ENCODE results near the gene MARCHF7. TPM values are rescaled to one million over a fixed set of nuclear protein-coding genes. Genes with fewer than 3 reads are reported as not detected.
"Not testable (repeated sequence)": the region's sequence is repeated elsewhere in the genome, so short reads cannot be mapped to it uniquely, and the experiment has no call there.

Gene MARCHF7
- total RNA-seq, 1 experiment from 2014 or later, result 38.3 TPM

DNA sequence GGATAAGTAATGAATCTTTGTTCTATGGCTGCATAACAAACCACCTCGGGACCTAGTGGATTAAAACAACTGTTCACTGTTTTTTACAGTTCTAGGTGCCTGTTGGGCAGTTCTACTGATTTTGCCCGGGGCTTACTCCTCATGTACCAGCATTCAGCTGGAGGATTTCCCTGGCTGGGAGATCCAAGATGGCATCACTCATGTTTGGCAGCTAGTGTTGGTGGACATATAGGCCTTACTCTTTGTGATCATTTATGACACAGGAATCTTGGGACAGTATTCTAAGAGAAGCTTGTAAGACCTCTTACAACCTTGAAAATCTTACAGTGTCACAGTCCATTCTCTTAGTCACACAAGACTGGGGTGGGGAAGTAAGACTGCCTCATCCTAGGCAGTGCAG, 4.6 kb downstream of the MARCHF7 start:
- BruUV-seq (replicated peaks), result no TSS peak
- no peaks in the 10 kb centered on the region for H3K9me3 ChIP-seq (ENCODE audit: insufficient read depth, low read depth)
- DNase-seq, result no peak
- peaks cover 22% of the 10 kb centered on the region for H3K4me1 ChIP-seq (replicated peaks; ENCODE audit: insufficient read depth)
- no peak for TF ChIP-seq EZH2 (IDR thresholded peaks at IDR 0.05; ENCODE audit: low read depth)
- TF ChIP-seq, protein P1, sequence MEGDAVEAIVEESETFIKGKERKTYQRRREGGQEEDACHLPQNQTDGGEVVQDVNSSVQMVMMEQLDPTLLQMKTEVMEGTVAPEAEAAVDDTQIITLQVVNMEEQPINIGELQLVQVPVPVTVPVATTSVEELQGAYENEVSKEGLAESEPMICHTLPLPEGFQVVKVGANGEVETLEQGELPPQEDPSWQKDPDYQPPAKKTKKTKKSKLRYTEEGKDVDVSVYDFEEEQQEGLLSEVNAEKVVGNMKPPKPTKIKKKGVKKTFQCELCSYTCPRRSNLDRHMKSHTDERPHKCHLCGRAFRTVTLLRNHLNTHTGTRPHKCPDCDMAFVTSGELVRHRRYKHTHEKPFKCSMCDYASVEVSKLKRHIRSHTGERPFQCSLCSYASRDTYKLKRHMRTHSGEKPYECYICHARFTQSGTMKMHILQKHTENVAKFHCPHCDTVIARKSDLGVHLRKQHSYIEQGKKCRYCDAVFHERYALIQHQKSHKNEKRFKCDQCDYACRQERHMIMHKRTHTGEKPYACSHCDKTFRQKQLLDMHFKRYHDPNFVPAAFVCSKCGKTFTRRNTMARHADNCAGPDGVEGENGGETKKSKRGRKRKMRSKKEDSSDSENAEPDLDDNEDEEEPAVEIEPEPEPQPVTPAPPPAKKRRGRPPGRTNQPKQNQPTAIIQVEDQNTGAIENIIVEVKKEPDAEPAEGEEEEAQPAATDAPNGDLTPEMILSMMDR (conservative IDR thresholded peaks at IDR 0.05), result no peak
- no peak overlapping the region for H3K27ac ChIP-seq
- no peaks in the 10 kb centered on the region for H3F3A ChIP-seq (ENCODE audit: insufficient read depth, low read depth)
- H3K9me2 ChIP-seq (ENCODE audit: insufficient read depth), result no peaks in the 10 kb centered on the region
- ChIA-PET CTCF (no interaction called here), POLR2A (ENCODE audit: unreplicated experiment) (no interaction called here)
- no peak overlapping the region for H3K4me2 ChIP-seq
- no peak overlapping the region for H3K4me3 ChIP-seq
- intact Hi-C loops (cut with micrococcal nuclease; ENCODE audit: unreplicated experiment), result no loop called here
- H4K20me1 ChIP-seq (ENCODE audit: insufficient read depth), result peaks cover 70% of the 10 kb centered on the region
- peaks cover 95% of the 10 kb centered on the region for H3K79me2 ChIP-seq (ENCODE audit: low read depth)
- peaks cover 39% of the 10 kb centered on the region for H3K36me3 ChIP-seq (ENCODE audit: low read depth)
- no peaks in the 10 kb centered on the region for H3K27me3 ChIP-seq (ENCODE audit: insufficient read depth, low read depth)
- H2AFZ ChIP-seq, result no peak overlapping the region

DNA sequence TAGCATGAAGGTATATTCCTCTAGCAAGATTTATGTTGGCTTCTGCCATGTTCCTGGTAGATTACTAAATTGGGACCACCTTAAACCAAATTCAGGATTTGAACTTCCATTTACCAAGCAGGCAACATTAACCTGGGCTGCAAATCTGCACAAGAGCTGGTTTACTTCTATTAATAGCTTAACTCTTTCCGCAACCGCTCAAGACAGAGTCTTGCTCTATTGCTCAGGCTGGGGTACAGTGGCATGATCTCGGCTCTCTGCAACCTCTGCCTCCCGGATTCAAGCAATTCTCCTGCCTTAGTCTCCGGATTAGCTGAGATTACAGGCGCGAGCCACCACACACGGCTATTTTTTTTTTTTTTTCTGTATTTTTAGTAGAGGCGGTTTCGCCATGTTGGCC, 8.4 kb downstream of the MARCHF7 start:
- no TSS peak for BruUV-seq (replicated peaks)
- H3K4me3 ChIP-seq, result no peak overlapping the region
- H3K9me2 ChIP-seq (ENCODE audit: insufficient read depth), result no peaks in the 10 kb centered on the region
- ChIA-PET CTCF (no interaction called here), POLR2A (ENCODE audit: unreplicated experiment) (no interaction called here)
- no peaks in the 10 kb centered on the region for H3K9me3 ChIP-seq (ENCODE audit: insufficient read depth, low read depth)
- no peaks in the 10 kb centered on the region for H3K27me3 ChIP-seq (ENCODE audit: insufficient read depth, low read depth)
- H3K4me1 ChIP-seq (replicated peaks; ENCODE audit: insufficient read depth), result peaks cover 3% of the 10 kb centered on the region
- no peaks in the 10 kb centered on the region for H3F3A ChIP-seq (ENCODE audit: insufficient read depth, low read depth)
- DNase-seq, result no peak
- H2AFZ ChIP-seq, result no peak overlapping the region
- H3K4me2 ChIP-seq, result no peak overlapping the region
- TF ChIP-seq EZH2 (IDR thresholded peaks at IDR 0.05; ENCODE audit: low read depth), result no peak
- TF ChIP-seq, protein P1 (conservative IDR thresholded peaks at IDR 0.05), result no peak
- peaks cover 79% of the 10 kb centered on the region for H4K20me1 ChIP-seq (ENCODE audit: insufficient read depth)
- intact Hi-C loops (cut with micrococcal nuclease; ENCODE audit: unreplicated experiment), result no loop called here
- peaks cover 32% of the 10 kb centered on the region for H3K36me3 ChIP-seq (ENCODE audit: low read depth)
- H3K79me2 ChIP-seq (ENCODE audit: low read depth), result peaks cover 99% of the 10 kb centered on the region
- H3K27ac ChIP-seq, result no peak overlapping the region

DNA sequence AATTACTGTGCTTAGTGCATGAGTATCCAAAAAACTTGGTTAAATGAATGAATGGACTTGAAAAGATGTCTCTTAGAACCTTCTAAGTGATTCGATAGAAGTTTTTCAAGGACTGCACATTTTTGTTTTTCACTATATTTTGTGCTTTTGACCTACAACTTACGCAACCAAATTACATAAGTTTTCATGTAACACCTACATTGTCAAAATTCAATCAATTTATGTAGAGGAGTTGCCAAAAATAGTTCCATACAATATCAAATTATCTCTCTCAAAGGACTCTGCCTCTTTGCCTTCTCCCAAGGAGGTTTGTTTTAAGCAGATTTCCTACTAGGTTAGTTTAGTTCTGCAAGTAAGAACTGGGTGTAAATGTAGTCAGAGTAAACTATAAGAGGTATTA, 10.3 kb downstream of the MARCHF7 start:
- no peak for TF ChIP-seq EZH2 (IDR thresholded peaks at IDR 0.05; ENCODE audit: low read depth)
- TF ChIP-seq, protein P1 (conservative IDR thresholded peaks at IDR 0.05), result no peak
- Histone ChIP-seq H2AFZ (no peak overlapping the region), H3F3A (ENCODE audit: insufficient read depth, low read depth) (no peaks in the 10 kb centered on the region), H3K9me3 (ENCODE audit: insufficient read depth, low read depth) (no peaks in the 10 kb centered on the region), H4K20me1 (ENCODE audit: insufficient read depth) (peaks cover 83% of the 10 kb centered on the region), H3K4me2 (no peak overlapping the region), H3K79me2 (ENCODE audit: low read depth) (peaks cover 99% of the 10 kb centered on the region), H3K27ac (no peak overlapping the region), H3K9me2 (ENCODE audit: insufficient read depth) (no peaks in the 10 kb centered on the region), H3K4me3 (no peak overlapping the region), H3K36me3 (ENCODE audit: low read depth) (peaks cover 14% of the 10 kb centered on the region), H3K4me1 (replicated peaks; ENCODE audit: insufficient read depth) (no peaks in the 10 kb centered on the region), H3K27me3 (ENCODE audit: insufficient read depth, low read depth) (no peaks in the 10 kb centered on the region)
- DNase-seq, result no peak
- ChIA-PET POLR2A (ENCODE audit: unreplicated experiment) (no interaction called here), CTCF (no interaction called here)
- intact Hi-C loops (cut with micrococcal nuclease; ENCODE audit: unreplicated experiment), result no loop called here
- BruUV-seq (replicated peaks), result no TSS peak

DNA sequence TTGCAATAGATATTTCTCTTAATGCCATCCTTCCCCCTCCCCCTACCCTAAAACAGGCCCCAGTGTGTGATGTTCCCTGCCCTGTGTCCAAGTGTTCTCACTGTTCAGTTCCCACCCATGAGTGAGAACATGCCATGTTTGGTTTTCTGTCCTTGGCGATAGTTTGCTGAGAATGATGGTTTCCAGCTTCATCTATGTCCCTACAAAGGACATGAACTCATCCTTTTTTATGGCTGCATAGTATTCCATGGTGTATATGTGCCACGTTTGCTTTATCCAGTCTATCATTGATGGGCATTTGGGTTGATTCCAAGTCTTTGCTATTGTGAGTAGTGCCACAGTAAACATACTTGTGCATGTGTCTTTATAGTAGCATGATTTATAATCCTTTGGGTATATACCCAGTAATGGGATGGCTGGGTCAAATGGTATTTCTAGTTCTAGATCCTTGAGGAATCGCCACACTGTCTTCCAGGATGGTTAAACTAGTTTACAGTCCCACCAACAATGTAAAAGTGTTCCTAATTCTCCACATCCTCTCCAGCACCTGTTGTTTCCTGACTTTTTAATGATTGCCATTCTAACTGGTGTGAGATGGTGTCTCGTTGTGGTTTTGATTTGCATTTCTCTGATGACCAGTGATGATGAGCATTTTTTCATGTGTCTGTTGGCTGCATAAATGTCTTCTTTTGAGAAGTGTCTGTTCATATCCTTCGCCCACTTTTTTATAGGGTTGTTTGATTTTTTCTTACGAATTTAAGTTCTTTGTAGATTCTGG, 12.7 kb downstream of the MARCHF7 start:
- Histone ChIP-seq H3K36me3 (ENCODE audit: low read depth) (peaks cover 18% of the 10 kb centered on the region), H4K20me1 (ENCODE audit: insufficient read depth) (peaks cover 87% of the 10 kb centered on the region), H3K79me2 (ENCODE audit: low read depth) (peaks cover 99% of the 10 kb centered on the region)
- H3K9me2 ChIP-seq (ENCODE audit: insufficient read depth); intact Hi-C loops (cut with micrococcal nuclease; ENCODE audit: unreplicated experiment); H3K9me3 ChIP-seq (ENCODE audit: insufficient read depth, low read depth); H2AFZ ChIP-seq; DNase-seq; POLR2A ChIA-PET (ENCODE audit: unreplicated experiment); H3K4me2 ChIP-seq; H3F3A ChIP-seq (ENCODE audit: insufficient read depth, low read depth); H3K4me1 ChIP-seq (replicated peaks; ENCODE audit: insufficient read depth); BruUV-seq (replicated peaks); CTCF ChIA-PET; H3K27me3 ChIP-seq (ENCODE audit: insufficient read depth, low read depth); H3K4me3 ChIP-seq; H3K27ac ChIP-seq: not testable (repeated sequence)

All from PC-9 (cell line).